GM12875 (cell line): ENCODE data around the gene MLEC.

Experiments used
- H3K4me3 ChIP-seq: one replicate; pipeline ENCODE4 v1.5.1; 2011; ENCODE audit warnings: low read depth, low read length, control low read depth
- CTCF ChIP-seq: IDR thresholded peaks from 2 replicates; pipeline ENCODE4 v1.5.1; 2011; ENCODE audit warnings: low read depth, mild to moderate bottlenecking, control low read depth, inconsistent platforms, low read length, moderate library complexity, borderline replicate concordance; ENCODE audit not compliant: insufficient read depth

MLEC gene

GRCh38 chr12:120713861-120714482 lies 27.0 kb downstream of the MLEC start:
- TF ChIP-seq CTCF = peak; percentile 78; the same call in 1 of the 2 replicates
- no peak overlapping the region for H3K4me3 ChIP-seq

- H3K4me3 ChIP-seq = no peak overlapping the region
- no peak for TF ChIP-seq CTCF
Observed at GRCh38 chr12:120718055-120718454, 31.1 kb downstream of the MLEC start.

- no peak for TF ChIP-seq CTCF
Observed at GRCh38 chr12:120719072-120719471, 32.1 kb downstream of the MLEC start.

GRCh38 chr12:120719496-120720233 lies 32.7 kb downstream of the MLEC start:
- no peak overlapping the region for H3K4me3 ChIP-seq

More at GRCh38 chr12:120719072-120719471, 32.1 kb downstream of the MLEC start:
- no peak overlapping the region for H3K4me3 ChIP-seq

GRCh38 chr12:120720234-120720986 lies 33.5 kb downstream of the MLEC start:
- TF ChIP-seq CTCF = no peak
- H3K4me3 ChIP-seq = no peak overlapping the region

More at GRCh38 chr12:120719496-120720233, 32.7 kb downstream of the MLEC start:
- no peak for TF ChIP-seq CTCF

GRCh38 chr12:120720987-120721801 lies 34.2 kb downstream of the MLEC start:
- TF ChIP-seq CTCF = no peak
- no peak overlapping the region for H3K4me3 ChIP-seq
